Lower leg skin (tissue), 3 donors: ENCODE results near the gene GALNS.

Source experiments
- CTCF ChIP-seq, 3 donors: fragments of 450-650 bp; IDR thresholded peaks; one replicate each; pipeline ENCODE4 v1.5.1; 2016; ENCODE audit warnings: antibody characterized with exemption in 3 of 3, mild to moderate bottlenecking in 3 of 3, moderate library complexity in 2 of 3
- POLR2A ChIP-seq, 2 donors: fragments of 450-650 bp; IDR thresholded peaks; one replicate each; pipeline ENCODE4 v1.6.1; 2016 to 2017; ENCODE audit warnings: antibody characterized with exemption in 2 of 2, mild to moderate bottlenecking in 1 of 2, moderate library complexity in 1 of 2

- TF ChIP-seq CTCF (IDR thresholded peaks at IDR 0.05) (no peak), POLR2A (IDR thresholded peaks at IDR 0.05) (no peak)
Observed at GRCh38 chr16:88844419-88845036, 12.2 kb downstream of the GALNS start.
